H1 (cell line): Measurements from ENCODE around the gene TLR9. TPM values are rescaled to one million over a fixed set of nuclear protein-coding genes. Genes with fewer than 3 reads are reported as not detected.

Source experiments
- CTCF ChIA-PET: fragments of 300-600 bp; sonication (Branson Sonifier 250); formaldehyde crosslinking; loops from one replicate; lab custom pipeline; 2021; ENCODE audit not compliant: partially characterized antibody; lab: Charles Lee
- POLR2A ChIA-PET: fragments of 300-600 bp; sonication (Branson Sonifier 250); formaldehyde crosslinking; loops from one replicate; lab custom pipeline; 2021; ENCODE audit warnings: inconsistent platforms; ENCODE audit not compliant: partially characterized antibody; lab: Charles Lee
- DNase-seq, 2 experiments: peaks; one replicate each; pipeline versions ENCODE4 v3.0.0 to v3.0.0-alpha.2; 2010 to 2022; ENCODE audit warnings: low spot score in 2 of 2, low read depth in 1 of 2, mixed read lengths in 1 of 2
- FAIRE-seq: peaks from 2 replicates; lab custom pipeline; 2011; peaks lifted over from hg19 to GRCh38; lab: Jason Lieb, UNC
- H2AFZ ChIP-seq: 2 replicates; pipeline ENCODE4 v1.8.1; 2012; ENCODE audit warnings: low read length, inconsistent platforms
- H2AK5ac ChIP-seq: 2 replicates; pipeline ENCODE4 v1.6.1; 2013; ENCODE audit warnings: low read depth, low read length
- H2BK120ac ChIP-seq: replicated peaks from 2 replicates; pipeline ENCODE3; 2013; ENCODE audit warnings: low read depth, low read length, inconsistent platforms
- H2BK12ac ChIP-seq: 2 replicates; pipeline ENCODE4 v1.6.1; 2013; ENCODE audit warnings: low read depth, low read length
- H2BK15ac ChIP-seq: 2 replicates; pipeline ENCODE4 v1.6.1; 2013; ENCODE audit warnings: low read length
- H2BK20ac ChIP-seq: 2 replicates; pipeline ENCODE4 v1.6.1; 2013; ENCODE audit warnings: low read length
- H2BK5ac ChIP-seq: 2 replicates; pipeline ENCODE4 v1.6.1; 2013; ENCODE audit warnings: low read depth, low read length
- H3K14ac ChIP-seq: 2 replicates; pipeline ENCODE4 v1.6.1; 2013; ENCODE audit warnings: inconsistent platforms; ENCODE audit not compliant: insufficient read length
- H3K18ac ChIP-seq: 2 replicates; pipeline ENCODE4 v1.6.1; 2013; ENCODE audit warnings: low read length; ENCODE audit errors: extremely low read depth
- H3K23ac ChIP-seq: 2 replicates; pipeline ENCODE4 v1.6.1; 2013; ENCODE audit warnings: inconsistent platforms; ENCODE audit not compliant: insufficient read length
- H3K23me2 ChIP-seq: 2 replicates; pipeline ENCODE4 v1.6.1; 2013; ENCODE audit warnings: low read depth, low read length
- H3K27ac ChIP-seq: 2 replicates; pipeline ENCODE4 v1.6.1; 2011; ENCODE audit warnings: low read depth, low read length, inconsistent platforms
- H3K27me3 ChIP-seq, 4 experiments: replicated peaks in 1 of 4; 1 replicate in 1 of 4; 2 replicates in 3 of 4; pipeline versions ENCODE4 v1.6.1 to v1.8.1; 2011 to 2013; ENCODE audit warnings: low read length in 3 of 4, mild to moderate bottlenecking in 3 of 4, inconsistent platforms in 2 of 4, mixed read lengths in 2 of 4, moderate library complexity in 1 of 4; ENCODE audit not compliant: control insufficient read depth in 3 of 4, insufficient read depth in 3 of 4; ENCODE audit errors: extremely low read depth in 1 of 4
- H3K36me3 ChIP-seq, 4 experiments: 2 replicates each; pipeline versions ENCODE4 v1.6.1 to v1.8.1; 2011 to 2013; ENCODE audit warnings: mild to moderate bottlenecking in 4 of 4, low read length in 3 of 4, moderate library complexity in 2 of 4, control low read depth in 1 of 4, inconsistent platforms in 1 of 4; ENCODE audit not compliant: insufficient read depth in 4 of 4, control insufficient read depth in 2 of 4
- H3K4ac ChIP-seq: replicated peaks from 2 replicates; pipeline ENCODE3; 2013; ENCODE audit warnings: low read length, low read depth, mixed read lengths, inconsistent platforms; ENCODE audit not compliant: insufficient read length
- H3K4me1 ChIP-seq, 4 experiments: replicated peaks in 1 of 4; 1 replicate in 1 of 4; 2 replicates in 3 of 4; pipeline versions ENCODE4 v1.6.1 to v1.8.1; 2011 to 2013; ENCODE audit warnings: low read length in 3 of 4, inconsistent platforms in 2 of 4, mixed read lengths in 1 of 4; ENCODE audit not compliant: insufficient read depth in 4 of 4, control insufficient read depth in 3 of 4
- H3K4me2 ChIP-seq, 2 experiments: 2 replicates each; pipeline versions ENCODE4 v1.6.1 to v1.8.1; 2011 to 2013; ENCODE audit warnings: low read depth in 2 of 2, low read length in 2 of 2, control low read depth in 1 of 2, inconsistent platforms in 1 of 2, mild to moderate bottlenecking in 1 of 2; ENCODE audit not compliant: insufficient read depth in 1 of 2
- H3K4me3 ChIP-seq, 4 experiments: fragments of 200-600, 300-600 bp in 1 of 4; sonication (generic), shearing (Covaris generic), sonication (Bioruptor Twin) in 1 of 4; 2 replicates each; pipeline versions ENCODE4 v1.5.1 to v1.8.1; 2011 to 2016; ENCODE audit warnings: low read length in 4 of 4, low read depth in 3 of 4, control low read depth in 2 of 4, inconsistent platforms in 2 of 4, mild to moderate bottlenecking in 2 of 4, mixed read lengths in 1 of 4, moderate library complexity in 1 of 4; ENCODE audit not compliant: insufficient read depth in 2 of 4; ENCODE audit errors: extremely low read depth in 1 of 4
- H3K56ac ChIP-seq: replicated peaks from 2 replicates; pipeline ENCODE3; 2013; ENCODE audit warnings: low read depth, mild to moderate bottlenecking, mixed read lengths, low read length, inconsistent platforms; ENCODE audit not compliant: insufficient read length
- H3K79me1 ChIP-seq: 2 replicates; pipeline ENCODE4 v1.6.1; 2013; ENCODE audit warnings: low read depth, low read length, control low read depth
- H3K79me2 ChIP-seq, 2 experiments: 2 replicates each; pipeline versions ENCODE4 v1.6.1 to v1.8.1; 2012 to 2013; ENCODE audit warnings: low read length in 2 of 2, mild to moderate bottlenecking in 2 of 2, inconsistent platforms in 1 of 2; ENCODE audit not compliant: insufficient read depth in 2 of 2, control insufficient read depth in 1 of 2
- H3K9ac ChIP-seq, 4 experiments: replicated peaks in 1 of 4; 1 replicate in 1 of 4; 2 replicates in 3 of 4; pipeline versions ENCODE4 v1.6.1 to v1.8.1; 2011 to 2013; ENCODE audit warnings: low read depth in 3 of 4, low read length in 3 of 4, control low read depth in 2 of 4, mild to moderate bottlenecking in 2 of 4, moderate library complexity in 2 of 4, inconsistent platforms in 1 of 4; ENCODE audit errors: extremely low read depth in 1 of 4
- H3K9me3 ChIP-seq, 2 experiments: 2 replicates each; pipeline versions ENCODE4 v1.6.1 to v1.8.1; 2012 to 2013; ENCODE audit warnings: mild to moderate bottlenecking in 2 of 2, moderate library complexity in 2 of 2, control low read depth in 1 of 2, inconsistent platforms in 1 of 2, low read depth in 1 of 2, low read length in 1 of 2, mixed read lengths in 1 of 2; ENCODE audit not compliant: insufficient read depth in 2 of 2
- H4K20me1 ChIP-seq, 2 experiments: replicated peaks in 1 of 2; 2 replicates each; pipeline versions ENCODE3 to v1.8.1; 2011 to 2013; ENCODE audit warnings: inconsistent platforms in 2 of 2, low read length in 2 of 2, mild to moderate bottlenecking in 1 of 2; ENCODE audit not compliant: insufficient read depth in 2 of 2, control insufficient read depth in 1 of 2
- H4K5ac ChIP-seq: 2 replicates; pipeline ENCODE4 v1.6.1; 2013; ENCODE audit warnings: low read length, low read depth, mixed read lengths, inconsistent platforms; ENCODE audit not compliant: insufficient read length
- H4K8ac ChIP-seq: 2 replicates; pipeline ENCODE4 v1.8.0; 2013; ENCODE audit warnings: mild to moderate bottlenecking, moderate library complexity, low read length, inconsistent platforms; ENCODE audit not compliant: insufficient read depth; ENCODE audit errors: extremely low read depth
- H4K91ac ChIP-seq: replicated peaks from 2 replicates; pipeline ENCODE3; 2013; ENCODE audit warnings: low read length, mixed read lengths, inconsistent platforms; ENCODE audit not compliant: insufficient read length
- CHD2 ChIP-seq: IDR thresholded peaks from 2 replicates; pipeline ENCODE4 v1.6.1; 2012; ENCODE audit warnings: low read length, improper control_type of control experiment
- CREB1 ChIP-seq: IDR thresholded peaks from 2 replicates; pipeline ENCODE4 v1.6.1; 2012; ENCODE audit warnings: inconsistent platforms
- GTF2F1 ChIP-seq: IDR thresholded peaks from 2 replicates; pipeline ENCODE4 v1.6.1; 2012; ENCODE audit warnings: low read depth, low read length, improper control_type of control experiment, borderline replicate concordance
- HDAC6 ChIP-seq: IDR thresholded peaks from one replicate; pipeline ENCODE4 v1.7.1; 2012; ENCODE audit warnings: low read depth, mild to moderate bottlenecking, inconsistent platforms, low read length, moderate library complexity
- RBBP5 ChIP-seq: IDR thresholded peaks from 2 replicates; pipeline ENCODE4 v1.7.1; 2012; ENCODE audit warnings: low read depth, mild to moderate bottlenecking, inconsistent platforms, low read length, moderate library complexity, borderline replicate concordance
- SIN3A ChIP-seq, 2 experiments: IDR thresholded peaks in 1 of 2; conservative IDR thresholded peaks in 1 of 2; 2 replicates each; pipeline ENCODE4 v1.6.1; 2011 to 2012; ENCODE audit warnings: low read length in 2 of 2, improper control_type of control experiment in 1 of 2, low read depth in 1 of 2, mild to moderate bottlenecking in 1 of 2
- SRF ChIP-seq: IDR thresholded peaks from 2 replicates; pipeline ENCODE4 v1.6.1; 2011; ENCODE audit warnings: mild to moderate bottlenecking, low read depth, low read length, moderate library complexity
- SUZ12 ChIP-seq: fragments of 200-600 bp; sonication (generic); IDR thresholded peaks from 2 replicates; pipeline ENCODE4 v1.6.1; 2012; ENCODE audit warnings: mild to moderate bottlenecking, inconsistent platforms, low read length, moderate library complexity, mixed read lengths
- TCF12 ChIP-seq: IDR thresholded peaks from 2 replicates; pipeline ENCODE4 v1.6.1; 2011; ENCODE audit warnings: low read depth, mild to moderate bottlenecking, low read length
- WGBS, 2 experiments: shearing (Covaris generic) in 1 of 2; methylation state at CpG; one replicate each; pipeline versions ENCODE4 v1.1.6 to v1.1.7; 2013 to 2015; ENCODE audit warnings: low lambda C conversion rate in 2 of 2, mixed read lengths in 2 of 2, inconsistent platforms in 1 of 2, low coverage in 1 of 2, missing lambda C conversion rate in 1 of 2; ENCODE audit not compliant: insufficient replicate concordance in 2 of 2, insufficient coverage in 1 of 2, insufficient read length in 1 of 2; ENCODE audit errors: extremely low coverage in 1 of 2, missing lambda C conversion rate in 1 of 2; 5-methylcytosine and 5-hydroxymethylcytosine counted together
- polyA plus RNA-seq, 7 experiments: library from polyadenylated mRNA; depleted of rRNA in 3 of 7; stranded (reverse) in 5 of 7; unstranded in 2 of 7; fragments of >200 nt in 5 of 7; fragments of 200-250 nt in 2 of 7; gene quantifications; 1 replicate in 5 of 7; 2 replicates in 1 of 7; 4 replicates in 1 of 7; pipeline versions ENCODE4 v1.2.1 to v1.2.3, GENCODE V29; 2011 to 2013; ENCODE audit warnings: missing spikeins in 2 of 7, mixed read lengths in 2 of 7
- total RNA-seq: library from RNA; stranded (reverse); fragmentation: NEBNext Ultra II Directional; extraction: Animal tissue kit (Norgen Biotek cat#: 25700); gene quantifications from 2 replicates; pipeline ENCODE4 v1.2.1, GENCODE V29; 2021
- TF ChIP-seq, protein P1 (sequence below), 3 experiments: IDR thresholded peaks; 1 replicate in 2 of 3; 2 replicates in 1 of 3; pipeline versions ENCODE4 v1.5.1 to v1.6.1; 2011; ENCODE audit warnings: low read length in 3 of 3, mild to moderate bottlenecking in 3 of 3, inconsistent platforms in 2 of 3, low read depth in 1 of 3, moderate library complexity in 1 of 3; ENCODE audit not compliant: insufficient read depth in 1 of 3; ENCODE audit errors: control extremely low read depth in 1 of 3

Gene TLR9
- total and polyA plus RNA-seq, 2 of the 8 experiments (the other 6 are each of a cell fraction or from before 2014, with no cell fraction given), result 0.05 TPM; not detected in 1

- no peak overlapping the region for H3K56ac ChIP-seq
- H2BK120ac ChIP-seq, result no peak overlapping the region
- peaks cover 4% of the 10 kb centered on the region; the same call in 1 of the 2 replicates for H3K23me2 ChIP-seq
- H4K91ac ChIP-seq, result no peak overlapping the region
- DNase-seq (no peak), FAIRE-seq (no peak)
- H3K18ac ChIP-seq, result no peak overlapping the region
- no peak overlapping the region for H3K4ac ChIP-seq
- peaks cover 0 to 12% (median 7%) of the 10 kb centered on the region in 4 experiments; a peak in 6 of 7 replicates for H3K4me1 ChIP-seq
- H3K9ac ChIP-seq, result no peak overlapping the region
- H3K27ac ChIP-seq, result no peak overlapping the region
- no peak overlapping the region for H2BK12ac ChIP-seq
- no peaks in the 10 kb centered on the region; the same call in none of the 2 replicates for H3K79me1 ChIP-seq
- no peak overlapping the region for H2AK5ac ChIP-seq
- H3K23ac ChIP-seq, result no peak overlapping the region
- peaks cover 0 to 8% of the 10 kb centered on the region in 2 experiments; a peak in 2 of 4 replicates for H3K79me2 ChIP-seq
- H4K20me1 ChIP-seq, result peaks cover 0 to 3% of the 10 kb centered on the region in 2 experiments
- 91% methylated on average over 5 of the region's 5 CpGs; no CpG with 5 or more reads in 1 of the 2 experiments for WGBS, 2 experiments
- H4K8ac ChIP-seq, result no peak overlapping the region
- H3K4me2 ChIP-seq, result no peak overlapping the region
- no peak overlapping the region for H2BK15ac ChIP-seq
- ChIA-PET CTCF (interaction anchor here (0.9 to 1.7 kb wide), 3 partner anchors 19 to 63 kb away, joined by 3 to 6 read pairs (median 5); no protein-coding TSS in a partner anchor), POLR2A (no interaction called here)
- H2AFZ ChIP-seq, result no peak overlapping the region
- no peak overlapping the region for H2BK20ac ChIP-seq
- H2BK5ac ChIP-seq, result no peak overlapping the region
- no peak overlapping the region for H4K5ac ChIP-seq
- peaks cover 32 to 60% (median 41%) of the 10 kb centered on the region in 4 experiments for H3K36me3 ChIP-seq
- H3K14ac ChIP-seq, result no peak overlapping the region
- H3K27me3 ChIP-seq, result peaks cover 0 to 3% (median 0%) of the 10 kb centered on the region in 4 experiments; a peak in 2 of 7 replicates
- no peak overlapping the region for H3K4me3 ChIP-seq
- no peaks in the 10 kb centered on the region for H3K9me3 ChIP-seq
- no peak for TF ChIP-seq SUZ12
- TF ChIP-seq TCF12, result no peak
- TF ChIP-seq RBBP5, result no peak
- TF ChIP-seq SIN3A (conservative IDR thresholded peaks at IDR 0.05 in 1 of 2, IDR thresholded peaks at IDR 0.05 in 1 of 2; ENCODE audit: low read depth in 1 of 2, low read length in 2 of 2), result no peak
- no peak for TF ChIP-seq HDAC6
- no peak for TF ChIP-seq SRF
- no peak for TF ChIP-seq CREB1
- TF ChIP-seq CHD2, result no peak
- TF ChIP-seq GTF2F1, result no peak
- TF ChIP-seq, protein P1, sequence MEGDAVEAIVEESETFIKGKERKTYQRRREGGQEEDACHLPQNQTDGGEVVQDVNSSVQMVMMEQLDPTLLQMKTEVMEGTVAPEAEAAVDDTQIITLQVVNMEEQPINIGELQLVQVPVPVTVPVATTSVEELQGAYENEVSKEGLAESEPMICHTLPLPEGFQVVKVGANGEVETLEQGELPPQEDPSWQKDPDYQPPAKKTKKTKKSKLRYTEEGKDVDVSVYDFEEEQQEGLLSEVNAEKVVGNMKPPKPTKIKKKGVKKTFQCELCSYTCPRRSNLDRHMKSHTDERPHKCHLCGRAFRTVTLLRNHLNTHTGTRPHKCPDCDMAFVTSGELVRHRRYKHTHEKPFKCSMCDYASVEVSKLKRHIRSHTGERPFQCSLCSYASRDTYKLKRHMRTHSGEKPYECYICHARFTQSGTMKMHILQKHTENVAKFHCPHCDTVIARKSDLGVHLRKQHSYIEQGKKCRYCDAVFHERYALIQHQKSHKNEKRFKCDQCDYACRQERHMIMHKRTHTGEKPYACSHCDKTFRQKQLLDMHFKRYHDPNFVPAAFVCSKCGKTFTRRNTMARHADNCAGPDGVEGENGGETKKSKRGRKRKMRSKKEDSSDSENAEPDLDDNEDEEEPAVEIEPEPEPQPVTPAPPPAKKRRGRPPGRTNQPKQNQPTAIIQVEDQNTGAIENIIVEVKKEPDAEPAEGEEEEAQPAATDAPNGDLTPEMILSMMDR (IDR thresholded peaks at IDR 0.05; ENCODE audit: control extremely low read depth in 1 of 3, insufficient read depth in 1 of 3, low read depth in 1 of 3, low read length in 3 of 3), result no peak
These were observed 24.3 kb downstream of the TLR9 start for GRCh38 chr3:52200981-52201679.
